HL-60/S4 treated with retinoic acid at 250 ng/mL for 4 days and 3 days (cell line): ENCODE data around the gene MIR17HG.

Experiments
- in situ Hi-C: fragments of 300-500 bp; cut with MboI; formaldehyde crosslinking; loops from 2 replicates; pipeline ENCODE4 v1.7.0; 2022; ENCODE audit warnings: low sequenced_read_pairs

MIR17HG gene

DNA sequence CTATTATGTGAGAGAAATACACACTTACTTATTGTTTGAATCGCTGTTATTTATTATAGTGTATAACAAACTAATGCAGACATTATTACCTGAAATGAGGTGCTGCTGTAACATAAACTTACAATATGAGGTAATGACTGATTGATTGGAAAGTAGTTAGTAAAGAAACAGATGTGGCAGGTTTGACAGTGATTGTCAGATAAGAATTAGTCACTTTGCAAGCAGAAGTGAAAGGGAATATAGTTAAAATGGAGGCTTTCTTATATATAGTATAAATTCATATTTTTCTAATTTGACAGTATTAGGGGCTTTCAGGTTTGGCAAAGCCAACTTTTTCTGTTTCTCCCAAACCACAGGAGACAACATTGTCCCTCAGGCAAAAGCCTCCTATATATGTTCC is 20.6 kb downstream of the MIR17HG start:
- in situ Hi-C loops: no loop called here

DNA sequence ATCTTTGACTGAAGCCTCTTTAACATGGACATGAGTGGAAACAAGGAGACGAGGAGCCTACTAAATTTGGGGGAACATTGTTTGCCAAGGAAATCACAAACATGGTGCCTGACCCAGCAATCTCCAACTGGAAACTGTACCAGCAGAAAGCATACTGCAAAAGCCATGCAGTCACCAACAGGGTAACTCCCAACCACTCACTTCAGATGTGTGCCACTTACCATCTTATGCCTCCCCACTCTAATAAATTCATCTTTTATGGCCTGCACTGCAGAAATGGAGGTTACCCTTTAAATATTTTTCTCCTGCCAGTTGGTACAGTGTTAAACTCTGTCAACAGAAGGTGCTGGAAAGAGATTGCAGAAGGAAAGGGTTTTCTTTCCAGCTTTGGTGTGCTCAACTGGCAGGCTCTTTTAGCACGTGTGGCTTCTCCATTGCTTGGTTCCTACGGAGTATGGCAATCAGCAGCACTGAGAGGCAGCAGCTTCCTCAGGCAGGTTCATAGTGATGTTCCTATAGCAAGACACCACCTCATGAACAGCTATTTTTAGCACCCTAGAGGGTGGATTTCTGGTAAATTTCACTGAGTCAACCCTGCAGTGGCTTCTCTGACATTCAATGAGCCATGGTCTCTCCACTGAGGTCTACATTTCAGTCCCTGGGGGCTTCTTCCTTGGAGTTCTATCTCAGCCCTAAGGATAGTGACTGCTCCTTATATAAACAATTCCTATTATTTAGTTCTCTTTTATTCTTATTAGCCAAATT is 21.4 kb downstream of the MIR17HG start:
- in situ Hi-C loops: no loop called here

DNA sequence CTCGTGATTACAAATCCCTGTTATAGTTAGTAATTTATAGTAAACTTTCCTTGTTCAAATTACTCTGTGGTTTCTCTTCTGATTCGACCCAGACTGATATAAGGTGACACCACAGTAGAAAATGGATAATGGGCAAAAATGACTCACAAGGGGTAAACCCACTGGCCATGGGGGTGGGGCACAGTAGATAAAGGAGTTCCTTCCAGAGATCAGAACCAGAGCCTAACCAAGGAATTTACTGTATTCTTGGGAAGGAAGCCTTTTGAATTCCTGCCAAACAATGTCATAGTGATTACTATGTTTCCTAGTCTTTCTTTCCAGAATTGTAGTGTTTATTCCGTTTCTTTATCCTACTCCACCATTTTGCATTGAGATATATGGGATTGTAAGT is 21.9 kb downstream of the MIR17HG start:
- in situ Hi-C loops: no loop called here

DNA sequence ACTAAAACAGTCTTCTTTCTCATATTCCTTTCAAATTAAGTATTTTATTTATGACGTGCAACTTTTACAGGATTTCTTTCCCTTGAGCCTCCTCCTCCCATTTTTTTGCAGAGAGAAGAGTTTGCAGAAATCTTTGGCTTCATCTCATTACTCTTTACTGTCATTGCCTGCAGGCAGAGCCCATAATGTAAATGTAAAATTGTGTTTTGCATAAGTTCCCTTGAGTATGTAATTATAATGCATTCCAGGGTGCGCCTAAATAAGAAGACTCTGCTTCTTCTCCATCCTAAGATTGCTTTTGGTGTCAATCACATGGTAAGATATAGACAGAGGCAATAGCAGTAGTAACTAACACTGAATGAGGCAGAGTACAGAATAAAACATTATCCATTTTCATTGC is 23.0 kb downstream of the MIR17HG start:
- in situ Hi-C loops: no loop called here

DNA sequence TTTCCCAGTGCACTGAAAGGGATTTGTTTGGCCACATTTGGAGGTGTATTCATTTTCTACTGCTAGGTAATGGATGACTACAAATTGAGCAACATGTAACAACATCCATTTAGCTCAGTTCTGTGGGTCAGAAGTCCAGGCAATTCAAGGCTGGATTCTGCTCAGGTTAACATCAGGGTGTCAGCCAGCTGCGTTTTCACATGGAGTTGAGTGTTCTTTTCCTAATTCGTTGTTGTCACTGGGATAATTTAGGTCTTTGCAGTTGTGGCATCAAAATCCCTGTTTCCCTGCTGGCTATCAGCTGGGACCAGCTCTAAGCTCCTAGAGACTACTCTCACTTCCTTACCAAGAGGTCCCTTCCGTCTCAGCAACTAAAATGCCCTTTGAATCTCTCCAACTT is 25.4 kb downstream of the MIR17HG start:
- in situ Hi-C loops: no loop called here

DNA sequence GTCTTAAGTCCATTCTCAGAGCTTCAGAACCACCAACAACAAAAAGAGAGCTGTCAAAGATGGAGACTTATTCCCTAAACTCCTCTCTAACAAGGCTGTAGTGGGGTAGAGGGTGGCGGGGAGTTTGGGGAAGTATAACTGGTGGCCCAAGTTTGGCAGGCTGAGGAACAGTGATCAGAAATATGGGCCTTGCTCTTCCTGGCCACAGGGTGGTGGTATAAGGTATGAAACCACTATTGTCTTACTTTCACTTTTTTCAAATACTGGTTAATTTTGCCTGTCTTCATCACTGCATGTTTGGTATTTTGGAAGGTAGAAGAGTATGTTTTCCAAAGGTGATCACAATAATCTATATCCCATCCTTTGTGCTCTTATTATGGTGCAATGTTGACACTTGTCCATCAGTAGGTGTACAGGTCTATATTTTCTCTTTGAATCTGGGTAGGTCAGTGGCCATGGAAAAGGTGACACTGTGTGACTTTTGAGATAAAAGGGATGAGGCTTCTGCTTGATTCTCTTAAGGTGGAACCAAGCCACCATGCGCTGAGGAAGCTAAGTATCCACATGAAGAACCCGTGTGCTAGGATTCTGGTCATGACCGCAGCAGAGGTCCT is 27.7 kb downstream of the MIR17HG start:
- in situ Hi-C loops: no loop called here

DNA sequence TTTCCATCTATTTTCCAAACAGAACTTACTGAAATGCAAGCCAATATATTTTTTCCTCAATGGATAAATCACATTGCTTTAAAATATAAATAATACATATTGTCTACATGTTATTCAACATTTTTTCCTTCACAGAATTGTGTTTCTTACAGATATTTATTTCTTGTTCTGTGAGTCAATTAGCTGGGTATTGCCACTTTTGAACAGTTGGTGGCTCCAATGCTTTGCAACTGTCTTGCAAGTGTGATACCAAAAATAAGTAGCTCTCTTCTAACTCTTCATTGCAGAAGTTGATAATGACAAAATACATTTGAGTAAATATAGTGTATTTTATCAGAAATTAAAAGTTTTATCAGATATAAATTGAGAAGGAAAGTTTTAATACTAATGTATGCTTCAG is 33.9 kb downstream of the MIR17HG start:
- in situ Hi-C loops: no loop called here

DNA sequence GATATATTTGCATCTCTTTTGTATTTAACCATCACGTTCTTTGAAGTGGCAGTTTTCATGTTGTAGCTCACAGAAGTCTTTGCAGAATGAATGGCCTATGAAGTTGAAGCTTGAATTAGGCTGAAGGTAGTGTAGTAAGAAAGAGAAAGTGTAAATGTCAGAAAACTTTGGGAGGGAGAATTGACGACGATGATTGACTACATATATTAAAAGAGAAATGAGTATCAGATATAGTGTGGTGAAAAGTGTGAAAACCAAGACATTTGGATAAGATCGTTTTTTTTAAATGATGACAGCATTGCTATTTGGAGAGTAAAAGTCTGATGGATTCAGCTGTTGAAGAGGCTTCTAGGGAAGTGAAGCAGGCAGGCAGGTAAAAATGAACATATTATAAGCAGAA is 36.3 kb downstream of the MIR17HG start:
- in situ Hi-C loops: no loop called here

DNA sequence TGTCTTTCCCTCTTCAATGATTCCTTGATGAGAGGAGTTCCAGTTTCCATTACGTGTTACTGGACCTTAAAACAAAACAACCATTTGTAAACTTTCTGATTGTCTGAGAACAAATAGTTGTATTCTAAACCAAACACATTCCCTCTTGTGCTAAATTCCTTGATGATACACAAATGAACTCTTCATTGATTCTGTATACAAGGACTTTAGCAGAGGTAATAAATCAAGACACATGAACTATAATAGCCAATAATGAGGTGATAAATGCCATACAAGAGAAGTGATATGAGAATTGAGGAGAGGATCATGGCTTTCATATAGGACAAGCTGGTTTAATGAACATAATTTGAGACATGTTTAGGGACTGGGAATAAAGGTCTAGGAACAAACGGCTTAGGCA is 37.4 kb downstream of the MIR17HG start:
- in situ Hi-C loops: no loop called here

DNA sequence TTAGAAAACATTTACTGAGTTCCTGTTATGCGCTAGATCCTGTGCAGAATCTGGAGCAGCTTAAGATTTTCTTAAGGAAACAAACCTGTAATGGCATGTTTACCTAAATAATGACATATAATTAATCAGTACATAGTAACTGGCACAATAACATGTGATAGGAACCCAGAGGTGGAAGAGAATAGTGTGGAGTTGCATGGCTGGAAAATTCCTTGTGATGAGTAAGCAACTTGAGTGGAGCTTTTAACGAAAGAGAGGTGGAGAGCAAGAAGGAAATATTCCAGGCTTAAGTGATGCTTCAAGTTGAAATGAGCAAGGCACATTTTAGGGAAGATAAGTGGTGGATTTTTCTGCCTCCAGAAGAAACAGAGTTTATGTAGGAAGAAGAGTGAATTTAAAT is 41.7 kb downstream of the MIR17HG start:
- in situ Hi-C loops: no loop called here

DNA sequence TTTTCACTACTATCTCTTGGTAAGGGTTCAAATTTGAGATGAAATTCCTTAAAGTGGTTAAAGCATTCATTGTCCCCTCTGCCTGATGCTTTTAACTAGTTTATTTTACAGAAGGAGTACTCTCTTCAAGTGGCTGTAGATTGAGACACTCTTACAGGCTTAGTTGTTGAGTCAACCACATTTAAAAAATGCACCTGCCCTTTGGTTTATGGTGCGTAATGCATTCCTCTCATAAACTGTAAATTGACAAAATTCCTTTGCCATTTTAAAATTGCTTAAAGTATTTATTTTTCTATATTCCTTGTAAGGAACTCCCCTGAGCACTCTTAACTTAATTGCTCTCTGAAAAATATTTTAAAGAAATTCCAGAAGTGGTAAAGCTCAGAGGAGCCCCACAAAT is 50.1 kb downstream of the MIR17HG start:
- in situ Hi-C loops: no loop called here

DNA sequence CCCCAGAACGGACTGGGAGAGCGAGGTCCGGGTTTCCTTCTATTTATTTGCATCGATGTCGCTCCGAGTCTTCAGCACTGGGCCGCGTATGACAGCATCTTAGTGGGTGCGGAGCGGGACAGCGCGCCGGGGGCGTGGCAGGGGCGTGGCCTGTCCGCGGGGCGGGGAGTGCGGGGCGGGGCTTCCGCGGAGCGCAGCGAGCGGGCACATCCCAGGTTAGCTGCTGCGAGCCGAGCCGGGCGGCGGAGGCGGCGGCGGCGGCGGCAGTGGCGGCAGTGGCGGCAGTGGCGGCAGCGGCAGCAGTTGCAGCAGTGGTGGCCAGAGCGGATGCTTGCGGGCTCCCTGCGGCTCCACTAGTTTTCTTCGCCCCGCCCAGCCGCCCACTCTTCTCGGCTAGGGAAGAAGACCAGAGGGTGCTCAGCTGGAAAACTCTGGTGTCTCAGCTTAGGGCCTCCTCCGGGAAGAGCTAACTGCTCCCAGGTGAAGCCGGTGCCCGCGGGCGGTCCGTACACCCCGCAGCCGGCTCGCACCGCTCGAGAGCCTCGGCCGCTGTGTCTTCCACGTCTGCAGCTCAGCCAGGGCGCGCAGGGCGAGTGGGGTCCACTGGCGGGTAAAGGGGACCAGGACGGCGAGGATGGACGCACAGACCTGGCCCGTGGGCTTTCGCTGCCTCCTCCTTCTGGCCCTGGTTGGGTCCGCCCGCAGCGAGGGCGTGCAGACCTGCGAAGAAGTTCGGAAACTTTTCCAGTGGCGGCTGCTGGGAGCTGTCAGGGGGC is 51.1 kb downstream of the MIR17HG start, which contains the start of gene GPC5:
TSS of gene GPC5 (plus strand) at position 209 of the 776 bp plus-strand sequence.
- in situ Hi-C loops: no loop called here

DNA sequence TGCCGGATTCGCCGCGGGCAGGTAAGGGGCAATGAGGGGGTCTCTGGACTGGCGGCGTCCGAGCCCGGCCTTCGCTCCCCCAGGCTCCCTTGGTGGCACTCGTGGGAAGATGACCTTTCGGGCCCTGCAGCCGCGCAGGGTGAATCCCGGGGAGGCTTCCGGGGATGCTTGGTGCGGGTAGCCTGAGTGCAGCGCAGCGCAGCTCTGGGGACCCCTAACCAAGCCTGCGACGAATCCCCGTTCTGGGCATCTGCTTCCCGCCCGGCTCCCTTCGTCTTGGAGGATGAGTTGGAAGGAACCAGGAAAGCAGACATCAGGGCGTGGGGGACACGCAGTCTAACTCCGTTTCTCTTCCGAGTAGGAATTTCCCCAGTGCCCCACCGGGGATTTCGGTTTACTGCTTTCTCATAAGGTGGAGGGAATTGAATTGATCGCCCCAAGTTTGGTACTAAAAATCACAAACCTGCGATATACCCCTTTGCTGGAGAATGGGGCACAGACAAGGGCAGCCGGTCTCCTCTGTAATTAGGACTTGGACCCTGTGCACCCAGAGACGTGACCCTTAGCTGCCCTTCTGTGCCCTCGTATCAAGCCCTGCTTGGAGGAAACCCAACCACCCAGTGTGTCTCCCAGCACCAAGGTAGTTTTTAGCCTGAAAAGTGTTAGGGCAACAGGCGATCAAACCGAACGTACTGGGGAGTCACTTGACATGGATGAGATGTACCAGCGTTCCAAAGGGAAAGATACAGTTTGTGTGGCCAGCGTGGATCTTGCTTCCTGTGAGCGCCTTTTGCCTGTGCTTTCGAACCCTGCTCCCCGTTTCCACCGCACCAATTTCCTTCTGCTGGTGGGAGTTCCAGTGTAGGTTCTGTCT is 51.9 kb downstream of the MIR17HG start:
- in situ Hi-C loops: no loop called here

DNA sequence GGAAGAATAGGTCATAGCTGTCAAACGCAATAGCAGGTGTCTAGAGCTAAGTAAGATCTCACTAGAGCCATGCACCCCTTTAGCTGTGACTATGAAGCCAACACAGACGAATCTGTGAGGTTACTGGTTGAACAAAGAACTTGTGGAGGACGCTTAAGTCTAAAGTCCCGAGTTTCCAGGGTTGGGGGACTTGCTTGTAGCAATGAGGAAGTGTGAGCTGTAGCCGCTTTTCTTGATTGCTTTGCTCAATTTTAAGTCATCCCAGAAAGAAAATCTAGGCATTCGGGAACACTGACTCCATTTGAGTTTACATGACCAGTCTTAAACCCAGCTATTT is 52.5 kb downstream of the MIR17HG start:
- in situ Hi-C loops: no loop called here

DNA sequence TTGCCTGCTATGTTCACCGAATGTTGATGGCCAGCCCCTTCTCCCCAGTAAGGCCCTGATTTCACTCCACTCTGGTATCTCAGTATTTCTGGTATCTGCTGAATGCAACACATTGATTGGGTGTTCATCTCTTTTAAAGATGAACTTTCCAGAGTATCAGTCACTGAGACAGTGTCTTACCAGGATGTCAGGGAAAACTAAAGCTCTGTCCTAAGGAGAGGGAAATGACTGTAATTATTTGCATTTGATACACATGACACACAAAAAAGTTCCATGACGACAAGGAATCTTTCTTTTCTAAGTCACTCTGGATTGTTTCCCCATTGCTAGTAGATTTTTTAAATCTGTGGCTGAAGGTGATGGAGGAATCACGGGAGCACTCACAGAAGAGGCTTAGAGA is 53.2 kb downstream of the MIR17HG start:
- in situ Hi-C loops: no loop called here

DNA sequence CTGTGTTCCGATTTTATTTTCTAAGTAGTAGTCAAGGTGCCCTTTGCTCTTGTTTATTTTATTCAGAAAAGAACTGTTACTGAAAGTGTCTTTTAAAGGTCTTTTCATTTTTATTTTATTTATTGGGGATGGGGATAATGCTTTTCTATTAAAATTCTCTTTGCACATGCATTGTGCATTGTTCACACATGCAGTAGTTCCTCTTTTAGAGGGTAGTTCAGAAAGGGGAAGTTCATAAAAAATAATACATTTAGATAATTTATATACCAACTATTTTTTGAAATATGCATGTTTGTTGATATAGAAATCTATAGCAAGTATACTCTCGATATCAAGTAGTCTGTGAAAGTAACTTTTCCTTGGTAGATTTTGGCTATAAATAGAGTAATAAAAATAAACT is 54.4 kb downstream of the MIR17HG start:
- in situ Hi-C loops: no loop called here
